MM.1S (cell line): ENCODE data around the gene ADAMTS1.

Experiments
- DNase-seq: peaks from one replicate; pipeline ENCODE4 v3.0.0-alpha.2; 2015
- H2AFZ ChIP-seq: fragments of 300-600 bp; sonication (generic); 2 replicates; pipeline ENCODE4 v1.6.0; 2016; ENCODE audit warnings: antibody characterized with exemption, low read length
- H3F3A ChIP-seq: fragments of 300-600 bp; sonication (generic); 2 replicates; pipeline ENCODE4 v1.6.1; 2016; ENCODE audit warnings: mild to moderate bottlenecking, antibody characterized with exemption, low read length, moderate library complexity, mixed read lengths; ENCODE audit not compliant: insufficient read depth
- H3K27ac ChIP-seq: fragments of 300-600 bp; sonication (generic); 2 replicates; pipeline ENCODE4 v1.5.1; 2016; ENCODE audit warnings: mild to moderate bottlenecking, low read length
- H3K27me3 ChIP-seq: fragments of 300-600 bp; sonication (generic); replicated peaks from 2 replicates; pipeline ENCODE4 v1.6.0; 2016; ENCODE audit warnings: low read length; ENCODE audit not compliant: insufficient read depth
- H3K36me3 ChIP-seq: fragments of 300-600 bp; sonication (generic); replicated peaks from 2 replicates; pipeline ENCODE4 v1.6.1; 2016; ENCODE audit warnings: mild to moderate bottlenecking, low read length, mixed read lengths; ENCODE audit not compliant: insufficient read depth
- H3K4me1 ChIP-seq: fragments of 300-600 bp; sonication (generic); 2 replicates; pipeline ENCODE4 v1.6.1; 2016; ENCODE audit warnings: low read length, mixed read lengths
- H3K4me2 ChIP-seq: fragments of 300-600 bp; sonication (generic); 2 replicates; pipeline ENCODE4 v1.6.0; 2016; ENCODE audit warnings: low read depth, low read length
- H3K4me3 ChIP-seq: fragments of 300-600 bp; sonication (generic); 2 replicates; pipeline ENCODE4 v1.5.1; 2016; ENCODE audit warnings: low read length, mixed read lengths
- H3K79me2 ChIP-seq: fragments of 300-600 bp; sonication (generic); 2 replicates; pipeline ENCODE4 v1.6.1; 2016; ENCODE audit warnings: mixed run types, low read length, mixed read lengths
- H3K9ac ChIP-seq: fragments of 300-600 bp; sonication (generic); 2 replicates; pipeline ENCODE4 v1.6.1; 2016; ENCODE audit warnings: low read length, mixed read lengths
- H3K9me2 ChIP-seq: fragments of 300-600 bp; sonication (generic); replicated peaks from 2 replicates; pipeline ENCODE4 v1.6.1; 2016; ENCODE audit warnings: mild to moderate bottlenecking, low read length, mixed read lengths; ENCODE audit not compliant: insufficient read depth
- H3K9me3 ChIP-seq: fragments of 300-600 bp; sonication (generic); replicated peaks from 2 replicates; pipeline ENCODE4 v1.6.1; 2016; ENCODE audit warnings: mild to moderate bottlenecking, low read length, mixed read lengths; ENCODE audit not compliant: insufficient read depth
- H4K20me1 ChIP-seq: fragments of 300-600 bp; sonication (generic); 2 replicates; pipeline ENCODE4 v1.6.1; 2016; ENCODE audit warnings: mild to moderate bottlenecking, low read length, moderate library complexity, mixed read lengths; ENCODE audit not compliant: insufficient read depth
- CTCF ChIP-seq: fragments of 300-600 bp; sonication (generic); IDR thresholded peaks from 2 replicates; pipeline ENCODE4 v1.5.1; 2016; ENCODE audit warnings: antibody characterized with exemption, low read length, mixed read lengths
- EZH2 ChIP-seq: fragments of 300-600 bp; sonication (generic); optimal IDR thresholded peaks from 2 replicates; pipeline ENCODE3; 2017; ENCODE audit warnings: low read depth, mild to moderate bottlenecking, antibody characterized with exemption, low read length, mixed read lengths
- EZH2phosphoT487 ChIP-seq: fragments of 300-600 bp; sonication (generic); IDR thresholded peaks from 2 replicates; pipeline ENCODE4 v1.6.1; 2018; ENCODE audit warnings: antibody characterized with exemption, low read length

ADAMTS1 gene

DNA sequence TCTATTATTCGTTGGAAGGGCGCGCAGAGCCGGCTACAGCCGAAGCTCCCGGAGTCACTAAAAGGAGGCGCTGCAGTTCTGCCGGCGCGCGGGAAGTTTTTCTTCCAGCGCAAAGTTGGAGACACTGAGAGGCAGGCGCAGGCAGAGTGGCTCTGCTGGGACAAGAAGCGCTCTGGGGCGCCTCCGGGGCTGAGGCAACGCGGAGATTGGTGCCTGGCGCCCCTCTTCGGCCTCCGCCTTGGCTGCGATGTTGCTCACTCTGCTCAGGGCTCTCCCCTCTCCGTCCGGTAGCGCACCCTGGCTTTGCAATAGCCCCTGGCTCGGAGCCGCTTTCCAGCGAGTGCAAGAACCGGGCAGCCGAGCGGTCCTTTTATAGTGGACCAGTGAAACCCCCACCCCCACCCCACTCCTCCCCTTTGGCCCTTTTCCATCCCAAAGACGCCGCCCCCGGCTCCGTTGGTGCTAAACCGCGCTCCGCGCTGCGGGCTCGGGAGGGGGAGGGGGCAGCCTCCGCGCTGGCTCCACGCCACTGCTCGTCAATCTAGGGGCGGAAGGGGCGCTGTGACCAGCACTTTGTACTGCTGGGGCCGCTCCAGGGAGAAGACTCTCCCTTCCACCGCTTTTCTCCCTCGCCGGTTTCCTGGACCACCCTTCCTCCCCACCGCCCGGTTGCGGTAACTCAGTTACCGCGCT lies at the start of gene ADAMTS1:
Gene ADAMTS1 (minus strand): TSS at position 344 of the 693 bp plus-strand sequence. CDS start 455 bp downstream, outside the sequence.
- Histone ChIP-seq H3K79me2 (no peaks in the 10 kb centered on the region), H3K36me3 (no peaks in the 10 kb centered on the region), H3K9me3 (no peaks in the 10 kb centered on the region), H3F3A (no peaks in the 10 kb centered on the region), H3K9ac (peak within 1 kb of the TSS; percentile 30; the same call in 1 of the 2 replicates), H3K27me3 (peaks cover 20% of the 10 kb centered on the region), H2AFZ (peak within 1 kb of the TSS; percentile 96), H3K4me3 (peak within 1 kb of the TSS; percentile 78), H3K4me2 (peak within 1 kb of the TSS; percentile 92), H3K4me1 (peaks cover 4% of the 10 kb centered on the region; the same call in 1 of the 2 replicates), H3K27ac (no peak within 1 kb of the TSS), H4K20me1 (no peaks in the 10 kb centered on the region), H3K9me2 (no peaks in the 10 kb centered on the region)
- peak; percentile 45 for DNase-seq
- TF ChIP-seq CTCF = no peak; the same call in 1 of the 2 replicates
- no peak for TF ChIP-seq EZH2phosphoT487
- no peak for TF ChIP-seq EZH2

DNA sequence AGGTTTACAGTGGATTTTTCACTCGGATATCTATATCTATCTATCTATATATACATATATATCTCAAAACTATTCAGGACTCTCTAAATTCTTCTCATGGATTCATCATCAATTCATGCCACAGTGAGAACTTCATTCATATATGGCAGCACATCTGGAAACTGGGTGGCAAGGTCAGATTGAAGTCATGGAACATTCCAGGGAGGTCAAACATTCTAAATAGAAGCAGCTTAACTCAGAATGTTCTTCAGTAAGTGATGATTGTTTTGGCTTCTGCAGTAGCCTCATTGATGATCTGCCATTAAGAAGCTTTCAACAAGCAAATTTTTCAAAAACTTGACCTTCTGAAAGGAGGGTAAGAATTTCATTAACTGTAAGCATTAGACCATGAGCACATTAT lies 46.9 kb upstream of the ADAMTS1 start:
- Histone ChIP-seq H3K4me2 (no peak overlapping the region), H3K9me2 (no peaks in the 10 kb centered on the region), H3K4me3 (no peak overlapping the region), H3K36me3 (no peaks in the 10 kb centered on the region), H3K27ac (no peak overlapping the region), H3K27me3 (no peaks in the 10 kb centered on the region), H3K9ac (no peak overlapping the region), H3F3A (no peaks in the 10 kb centered on the region), H3K79me2 (no peaks in the 10 kb centered on the region), H3K4me1 (no peaks in the 10 kb centered on the region), H4K20me1 (no peaks in the 10 kb centered on the region), H3K9me3 (no peaks in the 10 kb centered on the region), H2AFZ (no peak overlapping the region)
- TF ChIP-seq CTCF (no peak), EZH2 (no peak), EZH2phosphoT487 (no peak)
- DNase-seq = no peak

- Histone ChIP-seq H3K27ac (no peak overlapping the region), H3K9ac (no peak overlapping the region)
Measured at GRCh38 chr21:26888931-26889330, 43.7 kb upstream of the ADAMTS1 start.

More at GRCh38 chr21:26888931-26889330, 43.7 kb upstream of the ADAMTS1 start:
- no peak overlapping the region for H3K4me3 ChIP-seq
- no peak for DNase-seq
- H3K4me2 ChIP-seq = no peak overlapping the region
- no peaks in the 10 kb centered on the region for H3K36me3 ChIP-seq
- no peaks in the 10 kb centered on the region for H3K9me3 ChIP-seq
- no peaks in the 10 kb centered on the region for H3K27me3 ChIP-seq
- H3K9me2 ChIP-seq = no peaks in the 10 kb centered on the region
- H4K20me1 ChIP-seq = no peaks in the 10 kb centered on the region
- TF ChIP-seq CTCF (no peak), EZH2 (no peak), EZH2phosphoT487 (no peak)
- no peaks in the 10 kb centered on the region for H3K4me1 ChIP-seq
- H3F3A ChIP-seq = no peaks in the 10 kb centered on the region
- no peak overlapping the region for H2AFZ ChIP-seq
- no peaks in the 10 kb centered on the region for H3K79me2 ChIP-seq
